ENCODE results near the gene CCL23. TPM values are rescaled to one million over a fixed set of nuclear protein-coding genes. Genes with fewer than 3 reads are reported as not detected.

Gene CCL23
- total and polyA plus RNA-seq, 9 of the 15 experiments (the other 6 are each of a cell fraction or from before 2014, with no cell fraction given) = not detected

DNA sequence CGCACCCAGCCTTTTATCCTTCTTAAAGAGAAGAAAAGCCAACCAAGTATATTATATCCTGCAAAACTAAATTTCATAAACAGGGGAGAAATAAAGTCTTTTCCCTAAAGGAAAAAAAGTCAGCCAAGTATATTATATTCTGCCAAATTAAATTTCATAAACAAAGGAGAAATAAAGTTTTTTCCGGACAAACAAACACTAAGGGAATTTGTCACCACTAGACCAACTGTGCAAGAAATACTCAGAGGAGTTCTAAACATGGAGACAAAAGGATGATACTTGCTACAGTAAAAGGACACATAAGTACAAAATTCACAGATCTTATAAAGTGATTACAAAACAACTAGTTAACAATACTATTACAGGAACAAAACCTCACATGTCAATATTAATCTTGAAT lies 31.9 kb upstream of the CCL23 start:
- no peak for ATAC-seq
- intact Hi-C loops (cut with micrococcal nuclease) = no loop called here
- H3K36me3 ChIP-seq (ENCODE audit: control insufficient read depth, insufficient read depth, low read length) = no peaks in the 10 kb centered on the region
- TF ChIP-seq POLR2AphosphoS2 (IDR thresholded peaks at IDR 0.05; ENCODE audit: low read length) (no peak), E2F1 (CRISPR knock-in tag; IDR thresholded peaks at IDR 0.05) (no peak), COPS2 (conservative IDR thresholded peaks at IDR 0.05) (no peak), ZNF197 (CRISPR knock-in tag; IDR thresholded peaks at IDR 0.05; ENCODE audit: low read depth) (no peak), BDP1 (IDR thresholded peaks at IDR 0.05; ENCODE audit: insufficient read depth, insufficient read length) (no peak), BACH1 (tag; IDR thresholded peaks at IDR 0.05) (no peak), TEAD2 (tag; IDR thresholded peaks at IDR 0.05) (no peak), HNRNPH1 (optimal IDR thresholded peaks at IDR 0.05; ENCODE audit: low read depth, low read length) (no peak), SRSF3 (IDR thresholded peaks at IDR 0.05; ENCODE audit: insufficient read depth, low read length) (no peak), ZBTB12 (CRISPR knock-in tag; IDR thresholded peaks at IDR 0.05) (no peak), GMEB1 (CRISPR knock-in tag; IDR thresholded peaks at IDR 0.05) (no peak)
- TF ChIP-seq, protein P1, sequence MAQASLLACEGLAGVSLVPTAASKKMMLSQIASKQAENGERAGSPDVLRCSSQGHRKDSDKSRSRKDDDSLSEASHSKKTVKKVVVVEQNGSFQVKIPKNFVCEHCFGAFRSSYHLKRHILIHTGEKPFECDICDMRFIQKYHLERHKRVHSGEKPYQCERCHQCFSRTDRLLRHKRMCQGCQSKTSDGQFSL (CRISPR knock-in tag; IDR thresholded peaks at IDR 0.05) = no peak
- TF ChIP-seq, protein P1 (tag; IDR thresholded peaks at IDR 0.05) = no peak
- TF ChIP-seq, protein P2, sequence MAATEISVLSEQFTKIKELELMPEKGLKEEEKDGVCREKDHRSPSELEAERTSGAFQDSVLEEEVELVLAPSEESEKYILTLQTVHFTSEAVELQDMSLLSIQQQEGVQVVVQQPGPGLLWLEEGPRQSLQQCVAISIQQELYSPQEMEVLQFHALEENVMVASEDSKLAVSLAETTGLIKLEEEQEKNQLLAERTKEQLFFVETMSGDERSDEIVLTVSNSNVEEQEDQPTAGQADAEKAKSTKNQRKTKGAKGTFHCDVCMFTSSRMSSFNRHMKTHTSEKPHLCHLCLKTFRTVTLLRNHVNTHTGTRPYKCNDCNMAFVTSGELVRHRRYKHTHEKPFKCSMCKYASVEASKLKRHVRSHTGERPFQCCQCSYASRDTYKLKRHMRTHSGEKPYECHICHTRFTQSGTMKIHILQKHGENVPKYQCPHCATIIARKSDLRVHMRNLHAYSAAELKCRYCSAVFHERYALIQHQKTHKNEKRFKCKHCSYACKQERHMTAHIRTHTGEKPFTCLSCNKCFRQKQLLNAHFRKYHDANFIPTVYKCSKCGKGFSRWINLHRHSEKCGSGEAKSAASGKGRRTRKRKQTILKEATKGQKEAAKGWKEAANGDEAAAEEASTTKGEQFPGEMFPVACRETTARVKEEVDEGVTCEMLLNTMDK (IDR thresholded peaks at IDR 0.05; ENCODE audit: borderline replicate concordance, insufficient read depth, low read depth, low read length, poor library complexity, severe bottlenecking) = no peak
- H3K79me2 ChIP-seq (ENCODE audit: control insufficient read depth, insufficient read depth, low read length) = no peaks in the 10 kb centered on the region
- no peaks in the 10 kb centered on the region for H3K9me1 ChIP-seq (ENCODE audit: control insufficient read depth, insufficient read depth, low read length)
- ChIA-PET CTCF (ENCODE audit: low intra/inter-chr PET ratio) (no interaction called here), POLR2A (interaction anchor here (0.6 kb wide), 1 partner anchor 13 kb away, joined by 3 read pairs; no protein-coding TSS in a partner anchor)
- in situ Hi-C loops (cut with MboI) = no loop called here
- no peaks in the 10 kb centered on the region for H3K4me1 ChIP-seq (replicated peaks in 1 of 2; ENCODE audit: control insufficient read depth in 2 of 2, insufficient read depth in 2 of 2, low read length in 2 of 2)
- H3K9me3 ChIP-seq (replicated peaks; ENCODE audit: control insufficient read depth, insufficient read depth, low read depth, low read length) = no peaks in the 10 kb centered on the region
- H3K27ac ChIP-seq (ENCODE audit: extremely low read depth, low read depth, low read length) = no peak overlapping the region
- BruUV-seq (replicated peaks) = no TSS peak
- H3K27me3 ChIP-seq (ENCODE audit: control insufficient read depth in 2 of 2, insufficient read depth in 2 of 2, low read length in 2 of 2) = no peaks in the 10 kb centered on the region
- H2AFZ ChIP-seq (ENCODE audit: low read depth, low read length) = no peak overlapping the region
- H3K4me3 ChIP-seq = no peak overlapping the region
- DNase-seq (ENCODE audit: extremely low read depth in 1 of 4, low spot score in 3 of 4) = no peak
- FAIRE-seq = no peak
- no peak overlapping the region for H3K9ac ChIP-seq (ENCODE audit: insufficient read depth in 1 of 2, low read depth in 2 of 2, low read length in 2 of 2)
- 5% methylated on average over 2 of the region's 2 CpGs for WGBS (ENCODE audit: insufficient coverage, low coverage, missing lambda C conversion rate)
- no peaks in the 10 kb centered on the region for H4K20me1 ChIP-seq (replicated peaks; ENCODE audit: control insufficient read depth, insufficient read depth, low read length)
- no peak overlapping the region for H3K4me2 ChIP-seq (ENCODE audit: insufficient read depth, low read length)
